Nephron progenitor cell (in vitro differentiated cells): ENCODE measurements around the gene RIPPLY3.
"Not testable (repeated sequence)": the region's sequence is repeated elsewhere in the genome, so short reads cannot be mapped to it uniquely, and the experiment has no call there.

Experiments used
- DNase-seq: peaks from one replicate; pipeline ENCODE4 v3.0.0; 2021
- H3K27ac Mint-ChIP-seq: 2 replicates; pipeline ENCODE4 v1.8.0; 2021; ENCODE audit warnings: mild to moderate bottlenecking, moderate library complexity, mixed read lengths
- H3K27me3 Mint-ChIP-seq: 2 replicates; pipeline ENCODE4 v1.8.0; 2021; ENCODE audit warnings: mild to moderate bottlenecking, low read depth, mixed read lengths; ENCODE audit not compliant: poor library complexity
- H3K36me3 Mint-ChIP-seq: 2 replicates; pipeline ENCODE4 v1.8.0; 2021; ENCODE audit warnings: low read depth, mixed read lengths
- H3K4me1 Mint-ChIP-seq: 2 replicates; pipeline ENCODE4 v1.8.0; 2021; ENCODE audit warnings: mixed read lengths
- H3K4me3 Mint-ChIP-seq: 2 replicates; pipeline ENCODE4 v1.8.0; 2021; ENCODE audit warnings: mild to moderate bottlenecking, moderate library complexity, mixed read lengths
- H3K9me3 Mint-ChIP-seq: 2 replicates; pipeline ENCODE4 v1.8.0; 2021; ENCODE audit warnings: mild to moderate bottlenecking, moderate library complexity, mixed read lengths
- TF ChIP-seq, protein P1 (sequence below): fragments of 200-600 bp; sonication (generic); IDR thresholded peaks from 2 replicates; pipeline ENCODE4 v1.5.0; 2021; ENCODE audit warnings: antibody characterized with exemption

RIPPLY3 gene

DNA sequence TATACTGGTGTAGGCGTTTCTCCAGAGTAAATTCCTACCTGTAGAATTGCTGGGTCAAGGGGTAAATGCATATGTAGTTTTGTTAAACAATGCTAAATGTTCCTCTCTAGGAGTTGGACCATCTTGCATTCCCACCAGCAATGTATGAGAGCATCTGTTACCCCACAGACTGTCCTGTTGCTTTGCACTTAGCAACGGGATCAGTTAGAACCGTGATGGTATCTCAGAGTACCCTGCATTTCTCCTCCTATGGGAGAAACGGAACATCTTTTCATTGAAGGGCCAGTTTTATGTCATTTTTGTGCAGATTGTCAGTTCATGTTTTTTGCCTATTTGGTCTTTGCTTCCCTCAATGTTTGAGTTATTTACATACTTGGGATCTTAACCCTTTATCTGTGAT is 18.0 kb upstream of the RIPPLY3 start:
- Mint-ChIP-seq H3K27ac (no peak overlapping the region), H3K4me3 (peak overlapping the region; percentile 47), H3K27me3 (no peaks in the 10 kb centered on the region), H3K9me3 (peaks cover 11% of the 10 kb centered on the region), H3K36me3 (peaks cover 18% of the 10 kb centered on the region), H3K4me1 (peaks cover 10% of the 10 kb centered on the region)
- no peak for DNase-seq
- TF ChIP-seq, protein P1, sequence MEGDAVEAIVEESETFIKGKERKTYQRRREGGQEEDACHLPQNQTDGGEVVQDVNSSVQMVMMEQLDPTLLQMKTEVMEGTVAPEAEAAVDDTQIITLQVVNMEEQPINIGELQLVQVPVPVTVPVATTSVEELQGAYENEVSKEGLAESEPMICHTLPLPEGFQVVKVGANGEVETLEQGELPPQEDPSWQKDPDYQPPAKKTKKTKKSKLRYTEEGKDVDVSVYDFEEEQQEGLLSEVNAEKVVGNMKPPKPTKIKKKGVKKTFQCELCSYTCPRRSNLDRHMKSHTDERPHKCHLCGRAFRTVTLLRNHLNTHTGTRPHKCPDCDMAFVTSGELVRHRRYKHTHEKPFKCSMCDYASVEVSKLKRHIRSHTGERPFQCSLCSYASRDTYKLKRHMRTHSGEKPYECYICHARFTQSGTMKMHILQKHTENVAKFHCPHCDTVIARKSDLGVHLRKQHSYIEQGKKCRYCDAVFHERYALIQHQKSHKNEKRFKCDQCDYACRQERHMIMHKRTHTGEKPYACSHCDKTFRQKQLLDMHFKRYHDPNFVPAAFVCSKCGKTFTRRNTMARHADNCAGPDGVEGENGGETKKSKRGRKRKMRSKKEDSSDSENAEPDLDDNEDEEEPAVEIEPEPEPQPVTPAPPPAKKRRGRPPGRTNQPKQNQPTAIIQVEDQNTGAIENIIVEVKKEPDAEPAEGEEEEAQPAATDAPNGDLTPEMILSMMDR = no peak

DNA sequence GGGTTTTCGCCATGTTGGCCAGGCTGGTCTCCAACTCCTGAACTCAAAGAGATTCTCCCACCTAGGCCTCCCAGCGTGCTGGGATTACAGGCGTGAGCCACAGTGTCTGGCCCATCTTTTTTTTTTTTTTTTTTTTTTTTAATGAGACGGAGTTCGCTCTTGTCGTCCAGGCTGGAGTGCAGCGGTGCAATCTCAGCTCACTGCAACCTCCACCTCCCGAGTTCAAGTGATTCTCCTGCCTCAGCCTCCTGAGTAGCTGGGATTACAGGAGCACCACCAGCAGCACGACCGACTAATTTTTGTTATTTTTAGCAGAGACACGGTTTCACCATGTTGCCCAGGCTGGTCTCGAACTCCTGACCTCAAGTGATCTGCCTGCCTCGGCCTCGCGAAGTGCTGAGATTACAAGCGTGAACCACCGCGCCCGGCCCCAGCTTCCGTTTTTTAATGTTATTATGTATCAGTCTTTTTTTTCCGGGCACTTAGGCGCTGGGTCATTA is 17.3 kb upstream of the RIPPLY3 start:
- Mint-ChIP-seq H3K4me3 (peak overlapping the region; percentile 72), H3K4me1 (peaks cover 10% of the 10 kb centered on the region), H3K36me3 (peaks cover 18% of the 10 kb centered on the region), H3K9me3 (peaks cover 11% of the 10 kb centered on the region)
- DNase-seq, H3K27ac Mint-ChIP-seq, H3K27me3 Mint-ChIP-seq: not testable (repeated sequence)

DNA sequence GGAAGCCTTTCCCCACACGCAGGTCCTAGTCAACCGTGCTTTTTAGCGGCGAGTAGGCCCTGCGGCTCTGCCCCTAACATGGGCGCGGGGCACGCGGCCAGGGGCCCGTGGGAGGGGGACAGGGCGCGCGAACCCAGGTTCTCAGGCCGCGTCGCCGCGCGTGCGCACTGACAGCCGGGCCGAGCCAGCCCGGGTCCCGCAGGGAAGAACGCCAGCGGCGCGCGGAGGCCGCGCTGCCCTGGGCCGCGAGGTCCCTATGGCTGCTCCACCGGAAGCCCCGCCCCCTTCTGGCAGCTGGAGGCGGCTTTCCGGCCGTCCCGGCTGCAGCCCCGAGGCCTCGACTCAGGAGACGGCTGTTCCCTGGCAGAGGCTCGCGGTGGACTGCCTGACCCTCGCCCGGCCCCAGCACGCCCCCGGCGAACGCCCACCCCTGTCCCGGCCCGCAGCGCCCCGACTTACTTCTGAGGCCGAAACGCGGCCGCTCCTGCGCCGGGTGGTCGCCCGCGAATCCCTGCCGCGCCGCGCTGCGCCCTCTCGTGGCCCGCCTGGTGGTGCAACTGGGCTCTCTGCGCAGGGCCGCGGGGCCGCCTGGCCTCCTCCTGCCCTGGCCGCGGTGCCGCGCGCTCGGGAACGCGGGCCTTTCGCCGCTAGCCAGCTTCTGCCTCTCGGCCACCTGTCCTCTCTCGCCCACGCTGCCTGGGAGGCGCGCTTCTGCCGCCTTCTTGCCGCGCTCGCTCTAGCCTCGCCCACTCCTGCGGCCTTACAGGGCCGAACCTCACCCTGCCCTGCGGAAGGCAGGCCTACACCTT is 16.6 kb upstream of the RIPPLY3 start:
- Mint-ChIP-seq H3K27ac (peak overlapping the region; percentile 89), H3K36me3 (peaks cover 18% of the 10 kb centered on the region), H3K4me1 (peaks cover 10% of the 10 kb centered on the region), H3K4me3 (peak overlapping the region; percentile 85), H3K9me3 (peaks cover 11% of the 10 kb centered on the region), H3K27me3 (peaks cover 6% of the 10 kb centered on the region)
- TF ChIP-seq, protein P1 = peak; percentile 59
- peak; percentile 93 for DNase-seq

DNA sequence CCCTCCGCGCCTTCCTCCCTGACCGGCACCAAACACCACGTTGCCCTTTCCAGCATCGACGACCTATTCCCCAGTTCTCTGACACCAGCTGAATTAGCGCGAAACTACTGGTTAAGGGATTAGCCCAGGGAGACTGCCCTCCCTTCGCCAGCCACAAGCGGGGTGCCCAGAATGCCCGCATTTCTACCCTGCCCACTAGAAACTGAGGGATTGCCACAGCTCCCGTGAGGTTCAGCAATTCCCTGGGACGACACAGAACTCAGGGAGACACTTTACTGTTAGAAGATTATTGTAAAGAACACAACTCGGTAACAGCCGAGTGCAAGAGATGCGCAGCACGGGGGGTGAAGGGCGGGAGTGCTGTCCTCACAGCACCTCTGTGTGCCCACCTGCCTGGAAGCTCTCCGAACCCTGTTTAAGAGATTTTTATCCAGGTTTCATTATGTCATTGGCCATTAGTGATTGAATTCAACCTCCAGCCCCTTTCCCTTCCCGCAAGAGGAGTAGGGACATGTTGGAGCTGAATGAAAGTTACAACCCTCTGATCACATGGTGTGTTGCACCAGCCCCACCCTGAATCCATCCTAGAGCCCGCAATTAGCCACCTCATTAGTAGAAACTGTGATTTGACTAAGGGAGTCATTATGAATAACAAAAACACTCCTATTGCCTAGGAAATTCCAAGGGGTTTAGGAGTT is 15.8 kb upstream of the RIPPLY3 start:
- H3K36me3 Mint-ChIP-seq = peaks cover 18% of the 10 kb centered on the region
- H3K4me1 Mint-ChIP-seq = peaks cover 10% of the 10 kb centered on the region
- peak overlapping the region; percentile 85 for H3K4me3 Mint-ChIP-seq
- no peak for DNase-seq
- peaks cover 6% of the 10 kb centered on the region for H3K27me3 Mint-ChIP-seq
- H3K9me3 Mint-ChIP-seq = peaks cover 11% of the 10 kb centered on the region
- H3K27ac Mint-ChIP-seq = peak overlapping the region; percentile 89
- TF ChIP-seq, protein P1 = no peak

DNA sequence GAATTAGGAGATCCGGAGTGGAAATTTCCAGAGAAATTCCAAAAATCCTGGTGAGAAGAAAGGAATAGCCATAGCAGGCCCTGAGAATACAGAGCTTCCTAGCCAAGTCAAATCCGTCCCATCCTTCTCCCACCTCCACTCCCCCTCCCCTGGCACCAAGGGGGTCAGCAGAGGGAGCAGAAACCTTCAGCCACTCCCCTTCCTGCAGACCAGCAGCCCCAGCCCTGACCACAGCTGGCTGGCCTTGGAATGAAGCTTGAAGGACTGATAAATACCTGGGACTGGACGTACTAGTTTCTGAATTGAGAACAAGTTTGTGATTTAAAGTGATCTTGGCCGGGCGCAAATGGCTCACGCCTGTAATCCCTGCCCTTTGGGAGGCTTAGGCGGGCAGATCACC is 13.8 kb upstream of the RIPPLY3 start:
- H3K36me3 Mint-ChIP-seq = peaks cover 5% of the 10 kb centered on the region
- no peak for DNase-seq
- peaks cover 10% of the 10 kb centered on the region for H3K4me1 Mint-ChIP-seq
- no peak overlapping the region for H3K4me3 Mint-ChIP-seq
- no peaks in the 10 kb centered on the region for H3K9me3 Mint-ChIP-seq
- H3K27ac Mint-ChIP-seq = no peak overlapping the region
- peaks cover 10% of the 10 kb centered on the region for H3K27me3 Mint-ChIP-seq
- TF ChIP-seq, protein P1 = no peak

DNA sequence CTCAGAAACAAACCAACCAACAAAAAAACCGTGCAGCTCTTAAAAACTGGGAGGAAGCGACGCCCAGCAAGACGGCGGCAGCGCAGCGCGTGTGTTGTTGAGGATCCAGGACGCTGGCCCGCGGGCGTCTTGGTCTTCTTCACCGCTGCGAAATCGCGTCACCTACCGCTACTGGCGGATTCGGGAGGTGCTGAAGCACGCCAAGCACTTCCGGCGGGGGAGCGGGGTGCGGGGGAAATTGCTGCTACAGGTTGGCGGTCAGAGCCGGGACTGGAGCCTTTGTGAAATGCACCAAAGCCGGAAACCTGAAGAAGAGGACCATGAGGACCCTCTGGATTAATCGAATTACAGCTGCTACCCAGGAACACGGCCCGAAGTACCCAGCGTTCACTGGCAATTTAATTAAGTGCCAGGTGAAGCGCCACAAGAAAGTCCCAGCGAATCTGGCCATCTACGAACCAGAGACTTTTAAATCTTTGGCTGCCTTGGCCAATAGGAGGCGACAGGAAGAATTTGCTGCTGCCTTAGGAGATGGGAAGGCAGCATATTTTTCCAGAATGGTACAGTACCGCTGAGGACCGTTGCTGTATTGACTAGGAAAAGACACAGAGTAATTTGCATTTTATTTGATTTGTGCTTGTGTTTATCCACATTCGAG is 11.9 kb upstream of the RIPPLY3 start:
- peaks cover 25% of the 10 kb centered on the region for H3K27me3 Mint-ChIP-seq
- no peaks in the 10 kb centered on the region for H3K9me3 Mint-ChIP-seq
- no peak overlapping the region for H3K27ac Mint-ChIP-seq
- H3K36me3 Mint-ChIP-seq = no peaks in the 10 kb centered on the region
- H3K4me1 Mint-ChIP-seq = peaks cover 10% of the 10 kb centered on the region
- no peak overlapping the region for H3K4me3 Mint-ChIP-seq
- no peak for DNase-seq
- TF ChIP-seq, protein P1 = no peak

DNA sequence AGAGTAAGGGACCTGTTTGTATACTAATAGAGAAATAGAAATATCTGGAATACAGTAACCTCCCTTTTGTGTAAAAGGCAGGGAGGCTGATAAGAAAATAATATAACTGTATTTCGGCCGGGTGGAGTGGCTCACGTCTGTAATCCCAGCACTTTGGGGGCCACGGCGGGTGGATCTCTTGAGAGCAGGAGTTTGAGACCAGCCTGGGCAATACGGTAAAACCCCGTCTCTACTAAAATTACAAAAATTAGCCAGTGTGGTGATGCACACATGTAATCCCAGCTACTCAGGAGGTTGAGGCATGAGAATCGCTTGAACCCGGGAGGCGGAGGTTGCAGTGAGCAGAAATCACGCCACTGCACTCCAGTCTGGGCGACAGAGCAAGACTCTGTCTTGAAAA is 11.2 kb upstream of the RIPPLY3 start:
- H3K4me1 Mint-ChIP-seq, H3K4me3 Mint-ChIP-seq, DNase-seq, H3K9me3 Mint-ChIP-seq, H3K27ac Mint-ChIP-seq, H3K36me3 Mint-ChIP-seq: not testable (repeated sequence)
- H3K27me3 Mint-ChIP-seq = peaks cover 28% of the 10 kb centered on the region
